HCT116 (cell line): ENCODE data around the gene SHROOM3. TPM values are rescaled to one million over a fixed set of nuclear protein-coding genes. Genes with fewer than 3 reads are reported as not detected.

Experiments used
- ATAC-seq: fragments of 200-7000 bp; cut with Tn5 transposase; 2 replicates; pipeline ENCODE4 v1.9.1; 2020; ENCODE audit warnings: mild to moderate bottlenecking, moderate library complexity
- BruUV-seq: library from RNA; stranded (reverse); fragments of 400-500 nt; replicated peaks from 2 replicates; lab custom pipeline; 2021; lab: Mats Ljungman, UMichigan
- CTCF ChIA-PET: fragments of 300-600 bp; sonication (Branson Sonifier 250); formaldehyde crosslinking; loops from one replicate; lab custom pipeline; 2021; ENCODE audit warnings: antibody characterized with exemption; lab: Charles Lee
- POLR2A ChIA-PET: fragments of 300-600, 350-600 bp; sonication (Branson Sonifier 250); formaldehyde crosslinking; loops from one replicate; lab custom pipeline; 2021; ENCODE audit warnings: antibody characterized with exemption; lab: Charles Lee
- RAD21 ChIA-PET, 2 experiments: fragments of 300-600 bp; sonication (Branson Sonifier 250); formaldehyde crosslinking; loops; one replicate each; lab custom pipeline; 2023; ENCODE audit warnings: low total read pairs in 2 of 2; ENCODE audit not compliant: uncharacterized antibody in 2 of 2, unreplicated experiment in 2 of 2, low non-redundant PET in 1 of 2; lab: Charles Lee
- DNase-seq: peaks from one replicate; pipeline ENCODE4 v3.0.0-alpha.2; 2010; ENCODE audit warnings: low read depth, low spot score
- H2AFZ ChIP-seq: fragments of 200-600 bp; shearing (Covaris generic), sonication (generic); 2 replicates; pipeline ENCODE4 v1.6.1; 2017; ENCODE audit warnings: low read depth, mixed run types, mixed read lengths, antibody characterized with exemption, low read length; ENCODE audit not compliant: poor library complexity, severe bottlenecking
- H3K27ac ChIP-seq: 2 replicates; pipeline ENCODE4 v1.5.1; 2012; ENCODE audit warnings: low read depth, low read length
- H3K27me3 ChIP-seq: fragments of 200-600 bp; sonication (generic); 2 replicates; pipeline ENCODE4 v1.6.1; 2016; ENCODE audit warnings: mixed run types, low read length, mixed read lengths; ENCODE audit not compliant: insufficient read depth
- H3K36me3 ChIP-seq, 2 experiments: fragments of 200-500 bp in 1 of 2; fragments of 200-600 bp in 1 of 2; sonication (Bioruptor generic) in 1 of 2; sonication (generic) in 1 of 2; 2 replicates each; pipeline versions ENCODE4 v1.5.1 to v1.6.1; 2014 to 2016; ENCODE audit warnings: low read length in 2 of 2, inconsistent platforms in 1 of 2, mixed read lengths in 1 of 2, mixed run types in 1 of 2; ENCODE audit not compliant: insufficient read depth in 2 of 2, control insufficient read depth in 1 of 2
- H3K4me1 ChIP-seq, 2 experiments: fragments of 200-600 bp in 1 of 2; sonication (generic) in 1 of 2; 2 replicates each; pipeline versions ENCODE4 v1.5.1 to v1.6.1; 2012 to 2017; ENCODE audit warnings: low read length in 2 of 2, inconsistent platforms in 1 of 2, mild to moderate bottlenecking in 1 of 2, mixed read lengths in 1 of 2, mixed run types in 1 of 2, moderate library complexity in 1 of 2; ENCODE audit not compliant: insufficient read depth in 2 of 2, control insufficient read depth in 1 of 2
- H3K4me2 ChIP-seq: fragments of 200-600 bp; sonication (generic); 2 replicates; pipeline ENCODE4 v1.6.1; 2017; ENCODE audit warnings: mixed run types, low read length, mixed read lengths
- H3K4me3 ChIP-seq, 2 experiments: fragments of 200-600 bp in 1 of 2; sonication (generic) in 1 of 2; replicated peaks in 1 of 2; 2 replicates each; pipeline ENCODE4 v1.5.1; 2011 to 2016; ENCODE audit warnings: low read length in 2 of 2, control low read depth in 1 of 2, low read depth in 1 of 2, mild to moderate bottlenecking in 1 of 2, mixed read lengths in 1 of 2, mixed run types in 1 of 2
- H3K79me2 ChIP-seq: fragments of 200-600 bp; sonication (generic); 2 replicates; pipeline ENCODE4 v1.6.1; 2017; ENCODE audit warnings: mild to moderate bottlenecking, mixed run types, low read length, moderate library complexity, mixed read lengths; ENCODE audit not compliant: insufficient read depth
- H3K9ac ChIP-seq: fragments of 200-600 bp; sonication (generic); 2 replicates; pipeline ENCODE4 v1.6.1; 2016; ENCODE audit warnings: low read length, mixed read lengths
- H3K9me2 ChIP-seq: fragments of 200-600 bp; sonication (generic), shearing (Covaris generic); 2 replicates; pipeline ENCODE4 v1.6.1; 2017; ENCODE audit warnings: mixed run types, mild to moderate bottlenecking, moderate library complexity; ENCODE audit not compliant: insufficient read depth
- H3K9me3 ChIP-seq, 2 experiments: fragments of 200-500 bp in 1 of 2; fragments of 200-600 bp in 1 of 2; sonication (Bioruptor generic) in 1 of 2; sonication (generic) in 1 of 2; 2 replicates each; pipeline ENCODE4 v1.6.1; 2014 to 2017; ENCODE audit warnings: low read length in 2 of 2, mixed read lengths in 2 of 2, inconsistent platforms in 1 of 2, low read depth in 1 of 2, mild to moderate bottlenecking in 1 of 2, mixed run types in 1 of 2, moderate library complexity in 1 of 2; ENCODE audit not compliant: control insufficient read depth in 1 of 2, insufficient read depth in 1 of 2
- H4K20me1 ChIP-seq: fragments of 200-600 bp; sonication (generic), shearing (Covaris generic); 2 replicates; pipeline ENCODE4 v1.6.1; 2017; ENCODE audit warnings: mixed run types, mild to moderate bottlenecking, moderate library complexity; ENCODE audit not compliant: insufficient read depth
- ATF3 ChIP-seq: IDR thresholded peaks from 2 replicates; pipeline ENCODE4 v1.6.1; 2012
- CEBPB ChIP-seq: IDR thresholded peaks from 2 replicates; pipeline ENCODE4 v1.6.1; 2012; ENCODE audit warnings: low read depth
- ELF1 ChIP-seq: IDR thresholded peaks from 2 replicates; pipeline ENCODE4 v1.6.1; 2012; ENCODE audit warnings: low read depth, borderline replicate concordance
- EZH2 ChIP-seq: fragments of 200-600 bp; sonication (generic); IDR thresholded peaks from 2 replicates; pipeline ENCODE4 v1.6.1; 2017; ENCODE audit warnings: antibody characterized with exemption, mixed run types
- EZH2phosphoT487 ChIP-seq: fragments of 200-600 bp; IDR thresholded peaks from 2 replicates; pipeline ENCODE4 v1.6.1; 2018; ENCODE audit warnings: antibody characterized with exemption, borderline replicate concordance
- FOSL1 ChIP-seq: IDR thresholded peaks from 2 replicates; pipeline ENCODE4 v1.6.1; 2012; ENCODE audit warnings: low read depth
- JUND ChIP-seq: IDR thresholded peaks from 2 replicates; pipeline ENCODE4 v1.6.1; 2012
- MAX ChIP-seq: IDR thresholded peaks from 2 replicates; pipeline ENCODE4 v1.6.1; 2012
- POLR2A ChIP-seq: IDR thresholded peaks from 2 replicates; pipeline ENCODE4 v1.7.0; 2011; ENCODE audit warnings: borderline replicate concordance; ENCODE audit not compliant: insufficient read depth, insufficient read length; ENCODE audit errors: extremely low read depth
- POLR2AphosphoS5 ChIP-seq: IDR thresholded peaks from 2 replicates; pipeline ENCODE4 v1.6.1; 2011; ENCODE audit warnings: mild to moderate bottlenecking, low read depth, low read length, moderate library complexity
- REST ChIP-seq: IDR thresholded peaks from 2 replicates; pipeline ENCODE4 v1.6.1; 2012; ENCODE audit warnings: low read depth
- SIN3A ChIP-seq: IDR thresholded peaks from 2 replicates; pipeline ENCODE4 v1.6.1; 2012; ENCODE audit warnings: low read depth
- SP1 ChIP-seq: IDR thresholded peaks from 2 replicates; pipeline ENCODE4 v1.6.1; 2012; ENCODE audit warnings: low read depth
- SRF ChIP-seq: IDR thresholded peaks from 2 replicates; pipeline ENCODE4 v1.6.1; 2012; ENCODE audit warnings: low read depth
- TCF7L2 ChIP-seq: IDR thresholded peaks from 2 replicates; pipeline ENCODE4 v1.7.0; 2011; ENCODE audit warnings: borderline replicate concordance, inconsistent platforms; ENCODE audit not compliant: insufficient read depth, insufficient read length; ENCODE audit errors: extremely low read depth
- YY1 ChIP-seq: IDR thresholded peaks from 2 replicates; pipeline ENCODE4 v1.6.1; 2011; ENCODE audit warnings: low read length, low read depth, moderate library complexity, mild to moderate bottlenecking; ENCODE audit not compliant: insufficient replicate concordance; ENCODE audit errors: extremely low read depth
- ZFX ChIP-seq: fragments of 450-650 bp; IDR thresholded peaks from 2 replicates; pipeline ENCODE4 v1.6.1; 2017
- intact Hi-C: fragments of 100-400 bp; cut with micrococcal nuclease; formaldehyde crosslinking; loops from 2 replicates; pipeline ENCODE4 v1.10.0; 2022
- total RNA-seq: library from RNA; stranded (reverse); gene quantifications from one replicate; pipeline ENCODE4 v1.2.1, GENCODE V29; 2021; ENCODE audit not compliant: unreplicated experiment
- TF ChIP-seq, protein P1 (sequence below): IDR thresholded peaks from 2 replicates; pipeline ENCODE4 v1.6.1; 2011; ENCODE audit warnings: mild to moderate bottlenecking, low read length, moderate library complexity; ENCODE audit not compliant: insufficient replicate concordance; ENCODE audit errors: extremely low read depth
- TF ChIP-seq, protein P2 (sequence below), 3 experiments: fragments of 200-600 bp in 1 of 3; sonication (generic) in 1 of 3; IDR thresholded peaks in 2 of 3; conservative IDR thresholded peaks in 1 of 3; 2 replicates each; pipeline ENCODE4 v1.5.1; 2012 to 2017; ENCODE audit warnings: low read depth in 2 of 3, low read length in 2 of 3, antibody characterized with exemption in 1 of 3, borderline replicate concordance in 1 of 3, control low read depth in 1 of 3, mild to moderate bottlenecking in 1 of 3, mixed read lengths in 1 of 3, mixed run types in 1 of 3, moderate library complexity in 1 of 3; ENCODE audit not compliant: insufficient read depth in 1 of 3

SHROOM3 gene
- total RNA-seq, 1 experiment from 2014 or later: 22.5 TPM

DNA sequence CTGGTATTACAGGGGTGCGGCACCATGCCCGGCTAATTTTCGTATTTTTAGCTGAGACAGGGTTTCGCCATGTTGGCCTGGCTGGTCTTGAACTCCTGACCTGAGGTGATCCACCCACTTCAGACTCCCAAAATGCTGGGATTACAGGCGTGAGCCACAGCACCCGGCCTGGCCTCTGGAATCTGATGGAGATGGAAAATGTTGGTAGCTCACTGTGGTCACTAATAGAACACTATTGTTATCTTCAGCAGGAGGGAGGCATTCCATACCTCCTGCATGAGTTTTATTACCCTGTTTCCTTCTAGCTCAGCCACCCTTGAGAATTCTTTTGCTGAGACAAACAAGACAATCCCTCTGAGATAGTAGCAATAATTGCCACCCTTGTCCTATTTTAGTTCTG lies 105.0 kb downstream of the SHROOM3 start (continued):
- TF ChIP-seq ATF3 (no peak), EZH2 (no peak)

GRCh38 chr4:76540486-76540885 lies 105.5 kb downstream of the SHROOM3 start:
- Histone ChIP-seq H3K36me3 (no peaks in the 10 kb centered on the region), H3K9me2 (no peaks in the 10 kb centered on the region), H3K27me3 (no peaks in the 10 kb centered on the region), H3K9ac (no peak overlapping the region), H3K27ac (no peak overlapping the region), H3K4me1 (no peaks in the 10 kb centered on the region), H2AFZ (no peak overlapping the region), H3K79me2 (no peaks in the 10 kb centered on the region), H3K4me3 (no peak overlapping the region), H4K20me1 (no peaks in the 10 kb centered on the region), H3K4me2 (no peak overlapping the region), H3K9me3 (no peaks in the 10 kb centered on the region)
- ATAC-seq: no peak
- CTCF ChIA-PET: no interaction called here
- intact Hi-C loops: no loop called here
- RAD21 ChIA-PET: no interaction called here
- DNase-seq: no peak
- POLR2A ChIA-PET: no interaction called here
- TF ChIP-seq EZH2: no peak
- TF ChIP-seq SP1: no peak
- TF ChIP-seq ZFX: no peak
- no peak for TF ChIP-seq MAX
- TF ChIP-seq POLR2AphosphoS5: no peak
- TF ChIP-seq POLR2A: no peak
- TF ChIP-seq, protein P1, sequence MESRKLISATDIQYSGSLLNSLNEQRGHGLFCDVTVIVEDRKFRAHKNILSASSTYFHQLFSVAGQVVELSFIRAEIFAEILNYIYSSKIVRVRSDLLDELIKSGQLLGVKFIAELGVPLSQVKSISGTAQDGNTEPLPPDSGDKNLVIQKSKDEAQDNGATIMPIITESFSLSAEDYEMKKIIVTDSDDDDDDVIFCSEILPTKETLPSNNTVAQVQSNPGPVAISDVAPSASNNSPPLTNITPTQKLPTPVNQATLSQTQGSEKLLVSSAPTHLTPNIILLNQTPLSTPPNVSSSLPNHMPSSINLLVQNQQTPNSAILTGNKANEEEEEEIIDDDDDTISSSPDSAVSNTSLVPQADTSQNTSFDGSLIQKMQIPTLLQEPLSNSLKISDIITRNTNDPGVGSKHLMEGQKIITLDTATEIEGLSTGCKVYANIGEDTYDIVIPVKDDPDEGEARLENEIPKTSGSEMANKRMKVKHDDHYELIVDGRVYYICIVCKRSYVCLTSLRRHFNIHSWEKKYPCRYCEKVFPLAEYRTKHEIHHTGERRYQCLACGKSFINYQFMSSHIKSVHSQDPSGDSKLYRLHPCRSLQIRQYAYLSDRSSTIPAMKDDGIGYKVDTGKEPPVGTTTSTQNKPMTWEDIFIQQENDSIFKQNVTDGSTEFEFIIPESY: no peak
- TF ChIP-seq EZH2phosphoT487: no peak
- no peak for TF ChIP-seq FOSL1
- no peak for TF ChIP-seq SRF
- TF ChIP-seq JUND: no peak
- TF ChIP-seq REST: no peak
- no peak for TF ChIP-seq SIN3A
- TF ChIP-seq, protein P2, sequence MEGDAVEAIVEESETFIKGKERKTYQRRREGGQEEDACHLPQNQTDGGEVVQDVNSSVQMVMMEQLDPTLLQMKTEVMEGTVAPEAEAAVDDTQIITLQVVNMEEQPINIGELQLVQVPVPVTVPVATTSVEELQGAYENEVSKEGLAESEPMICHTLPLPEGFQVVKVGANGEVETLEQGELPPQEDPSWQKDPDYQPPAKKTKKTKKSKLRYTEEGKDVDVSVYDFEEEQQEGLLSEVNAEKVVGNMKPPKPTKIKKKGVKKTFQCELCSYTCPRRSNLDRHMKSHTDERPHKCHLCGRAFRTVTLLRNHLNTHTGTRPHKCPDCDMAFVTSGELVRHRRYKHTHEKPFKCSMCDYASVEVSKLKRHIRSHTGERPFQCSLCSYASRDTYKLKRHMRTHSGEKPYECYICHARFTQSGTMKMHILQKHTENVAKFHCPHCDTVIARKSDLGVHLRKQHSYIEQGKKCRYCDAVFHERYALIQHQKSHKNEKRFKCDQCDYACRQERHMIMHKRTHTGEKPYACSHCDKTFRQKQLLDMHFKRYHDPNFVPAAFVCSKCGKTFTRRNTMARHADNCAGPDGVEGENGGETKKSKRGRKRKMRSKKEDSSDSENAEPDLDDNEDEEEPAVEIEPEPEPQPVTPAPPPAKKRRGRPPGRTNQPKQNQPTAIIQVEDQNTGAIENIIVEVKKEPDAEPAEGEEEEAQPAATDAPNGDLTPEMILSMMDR (IDR thresholded peaks at IDR 0.05 in 2 of 3, conservative IDR thresholded peaks at IDR 0.05 in 1 of 3; ENCODE audit: borderline replicate concordance in 1 of 3, insufficient read depth in 1 of 3, low read depth in 2 of 3, low read length in 2 of 3): no peak
- TF ChIP-seq YY1: no peak
- TF ChIP-seq TCF7L2: no peak
- TF ChIP-seq CEBPB: no peak
- TF ChIP-seq ELF1: no peak
- BruUV-seq: no TSS peak
